GM12891 (cell line): ENCODE results near the gene MYL12B.

Experiments
- POLR2A ChIP-seq: IDR thresholded peaks from 2 replicates; pipeline ENCODE4 v1.6.1; 2011; ENCODE audit warnings: low read depth, low read length, control low read depth
- POLR2AphosphoS5 ChIP-seq: IDR thresholded peaks from 2 replicates; pipeline ENCODE4 v1.6.1; 2011; ENCODE audit warnings: low read depth, low read length, control low read depth

- TF ChIP-seq POLR2AphosphoS5 (no peak), POLR2A (no peak)
Observed at GRCh38 chr18:3281456-3282400, 19.8 kb downstream of the MYL12B start.
